IMR-90 (cell line): ENCODE data around the gene TMEM204. TPM values are rescaled to one million over a fixed set of nuclear protein-coding genes. Genes with fewer than 3 reads are reported as not detected.
A peak's percentile ranks its signal among the peaks of the same experiment; 100 is the strongest.

Experiments
- ATAC-seq: fragments of 200-7000 bp; cut with Tn5 transposase; 2 replicates; pipeline ENCODE4 v1.9.1; 2020; ENCODE audit warnings: low read depth, mild to moderate bottlenecking, moderate library complexity
- BruUV-seq: library from RNA; stranded (reverse); fragments of 400-500 nt; replicated peaks from 2 replicates; lab custom pipeline; 2021; lab: Mats Ljungman, UMichigan
- CTCF ChIA-PET: fragments of 300-600 bp; formaldehyde crosslinking; extraction: SDS; loops from one replicate; lab custom pipeline; 2021; ENCODE audit warnings: antibody characterized with exemption; lab: Yijun Ruan, JAX
- POLR2A ChIA-PET: fragments of 300-600 bp; sonication (Branson Sonifier 250); formaldehyde crosslinking; loops from one replicate; lab custom pipeline; 2022; ENCODE audit warnings: antibody characterized with exemption; ENCODE audit not compliant: unreplicated experiment; lab: Charles Lee
- DNase-seq: peaks from one replicate; pipeline ENCODE4 v3.0.0; 2013
- H2AFZ ChIP-seq: replicated peaks from 2 replicates; pipeline ENCODE3; 2013; ENCODE audit warnings: low read length, mild to moderate bottlenecking; ENCODE audit not compliant: poor library complexity
- H2AK5ac ChIP-seq: 2 replicates; pipeline ENCODE4 v1.6.1; 2013; ENCODE audit warnings: low read depth, low read length, inconsistent platforms
- H2AK9ac ChIP-seq: replicated peaks from 2 replicates; pipeline ENCODE3; 2013; ENCODE audit warnings: mild to moderate bottlenecking, low read depth, low read length, moderate library complexity; ENCODE audit not compliant: poor library complexity
- H2BK120ac ChIP-seq: 2 replicates; pipeline ENCODE4 v1.6.1; 2013; ENCODE audit warnings: low read depth, low read length, inconsistent platforms
- H2BK15ac ChIP-seq: 3 replicates; pipeline ENCODE4 v1.6.1; 2013; ENCODE audit warnings: low read depth, low read length, inconsistent platforms
- H2BK20ac ChIP-seq: 2 replicates; pipeline ENCODE4 v1.6.1; 2013; ENCODE audit warnings: low read depth, mild to moderate bottlenecking, inconsistent platforms, low read length, moderate library complexity
- H2BK5ac ChIP-seq: 2 replicates; pipeline ENCODE4 v1.6.1; 2013; ENCODE audit warnings: mild to moderate bottlenecking, low read depth, low read length, inconsistent platforms; ENCODE audit not compliant: poor library complexity, severe bottlenecking
- H3K14ac ChIP-seq: replicated peaks from 2 replicates; pipeline ENCODE4 v1.6.1; 2013; ENCODE audit warnings: low read depth, low read length, inconsistent platforms
- H3K18ac ChIP-seq: 2 replicates; pipeline ENCODE4 v1.6.1; 2013; ENCODE audit warnings: low read depth, low read length, control low read depth
- H3K23ac ChIP-seq: 2 replicates; pipeline ENCODE4 v1.6.1; 2013; ENCODE audit warnings: low read depth, low read length, inconsistent platforms
- H3K27ac ChIP-seq: 2 replicates; pipeline ENCODE4 v1.5.1; 2013; ENCODE audit warnings: mild to moderate bottlenecking, control low read depth, low read length; ENCODE audit not compliant: insufficient read depth
- H3K27me3 ChIP-seq: 2 replicates; pipeline ENCODE4 v1.6.1; 2013; ENCODE audit warnings: low read length; ENCODE audit not compliant: control insufficient read depth, insufficient read depth
- H3K36me3 ChIP-seq: 2 replicates; pipeline ENCODE4 v1.6.1; 2013; ENCODE audit warnings: low read length, mixed read lengths; ENCODE audit not compliant: control insufficient read depth, insufficient read depth
- H3K4ac ChIP-seq: 2 replicates; pipeline ENCODE4 v1.6.1; 2013; ENCODE audit warnings: low read depth, low read length, inconsistent platforms
- H3K4me1 ChIP-seq: 2 replicates; pipeline ENCODE4 v1.6.1; 2013; ENCODE audit warnings: low read length, mixed read lengths; ENCODE audit not compliant: control insufficient read depth, insufficient read depth
- H3K4me2 ChIP-seq: 2 replicates; pipeline ENCODE4 v1.6.1; 2013; ENCODE audit warnings: low read depth, mild to moderate bottlenecking, control low read depth, low read length, moderate library complexity
- H3K4me3 ChIP-seq: 2 replicates; pipeline ENCODE4 v1.5.1; 2013; ENCODE audit warnings: low read depth, mild to moderate bottlenecking, control low read depth, low read length, moderate library complexity; ENCODE audit not compliant: insufficient read depth
- H3K56ac ChIP-seq: 2 replicates; pipeline ENCODE4 v1.6.1; 2013; ENCODE audit warnings: low read length, inconsistent platforms; ENCODE audit not compliant: insufficient read depth; ENCODE audit errors: extremely low read depth
- H3K79me1 ChIP-seq, 2 experiments: 2 replicates each; pipeline ENCODE4 v1.6.1; 2013; ENCODE audit warnings: low read length in 2 of 2, inconsistent platforms in 1 of 2, low read depth in 1 of 2
- H3K9ac ChIP-seq: 2 replicates; pipeline ENCODE4 v1.6.1; 2013; ENCODE audit warnings: low read depth, low read length, control low read depth
- H3K9me1 ChIP-seq: 2 replicates; pipeline ENCODE4 v1.6.1; 2013; ENCODE audit warnings: low read length, inconsistent platforms; ENCODE audit not compliant: insufficient read depth
- H3K9me3 ChIP-seq: 2 replicates; pipeline ENCODE4 v1.6.1; 2013; ENCODE audit warnings: low read length; ENCODE audit not compliant: control insufficient read depth, insufficient read depth
- H4K20me1 ChIP-seq: 2 replicates; pipeline ENCODE4 v1.6.1; 2013; ENCODE audit warnings: low read length, inconsistent platforms; ENCODE audit not compliant: insufficient read depth
- H4K5ac ChIP-seq: 2 replicates; pipeline ENCODE4 v1.6.1; 2013; ENCODE audit warnings: mild to moderate bottlenecking, low read depth, low read length, control low read depth
- H4K8ac ChIP-seq, 2 experiments: 2 replicates each; pipeline ENCODE4 v1.6.1; 2013; ENCODE audit warnings: low read depth in 2 of 2, low read length in 2 of 2, control low read depth in 1 of 2, inconsistent platforms in 1 of 2
- H4K91ac ChIP-seq: 2 replicates; pipeline ENCODE4 v1.6.1; 2013; ENCODE audit warnings: low read depth, low read length, inconsistent platforms; ENCODE audit not compliant: insufficient read depth
- MAFK ChIP-seq: IDR thresholded peaks from 2 replicates; pipeline ENCODE4 v1.6.1; 2012; ENCODE audit warnings: low read depth, low read length, improper control_type of control experiment
- SMC3 ChIP-seq: fragments of 150-350 bp; IDR thresholded peaks from 2 replicates; pipeline ENCODE4 v1.6.1; 2016; ENCODE audit warnings: low read depth, mild to moderate bottlenecking, antibody characterized with exemption, low read length, moderate library complexity
- WGBS, 2 experiments: methylation state at CpG; one replicate each; pipeline versions ENCODE4 v1.1.5 to v1.1.7; 2013; ENCODE audit warnings: missing lambda C conversion rate in 2 of 2; ENCODE audit not compliant: insufficient read length in 1 of 2; ENCODE audit errors: extremely low coverage in 2 of 2; 5-methylcytosine and 5-hydroxymethylcytosine counted together
- dilution Hi-C: fragments of 300-500 bp; cut with HindIII; formaldehyde crosslinking; loops from one replicate; pipeline ENCODE4 v1.14.3; 2018; ENCODE audit warnings: low sequenced_read_pairs; ENCODE audit not compliant: unreplicated experiment
- in situ Hi-C: fragments of 300-500 bp; cut with MboI; formaldehyde crosslinking; loops from 3 replicates; pipeline ENCODE4 v1.14.3; 2019; ENCODE audit warnings: low sequenced_read_pairs, inconsistent platforms, mixed read lengths
- intact Hi-C: fragments of 100-400 bp; cut with micrococcal nuclease; formaldehyde crosslinking; loops from 2 replicates; pipeline ENCODE4 v1.10.0; 2022
- polyA plus RNA-seq, 3 experiments: library from polyadenylated mRNA; depleted of rRNA; stranded (reverse); fragments of >200 nt; gene quantifications; 2 replicates each; pipeline ENCODE4 v1.2.3, GENCODE V29; 2012; ENCODE audit warnings: low replicate concordance in 1 of 3
- total RNA-seq: library from RNA; depleted of rRNA; stranded (reverse); fragments of >200 nt; gene quantifications from 2 replicates; pipeline ENCODE4 v1.2.3, GENCODE V29; 2012

The TMEM204 gene
- total and polyA plus RNA-seq, 2 of the 4 experiments (the other 2 are of a cell fraction): 7.0 to 12.3 TPM

GRCh38 chr16:1559446-1559975 lies 26.0 kb downstream of the TMEM204 start:
- Histone ChIP-seq H2BK20ac (no peak overlapping the region), H3K4me2 (no peak overlapping the region), H3K18ac (no peak overlapping the region), H3K36me3 (peaks cover 61% of the 10 kb centered on the region), H2BK5ac (no peak overlapping the region), H3K79me1 (no peaks in the 10 kb centered on the region), H4K91ac (no peak overlapping the region), H2AFZ (no peak overlapping the region), H3K9me1 (no peaks in the 10 kb centered on the region), H4K20me1 (no peaks in the 10 kb centered on the region), H3K27ac (no peak overlapping the region), H2AK9ac (no peak overlapping the region), H3K23ac (no peak overlapping the region), H2BK120ac (no peak overlapping the region), H3K9ac (no peak overlapping the region), H3K4me1 (no peaks in the 10 kb centered on the region), H3K27me3 (no peaks in the 10 kb centered on the region), H3K56ac (no peak overlapping the region), H4K8ac (no peak overlapping the region), H3K14ac (no peak overlapping the region), H2BK15ac (no peak overlapping the region), H3K9me3 (no peaks in the 10 kb centered on the region), H3K4ac (no peak overlapping the region), H3K4me3 (no peak overlapping the region), H2AK5ac (no peak overlapping the region), H4K5ac (no peak overlapping the region)
- dilution Hi-C loops (no loop called here), intact Hi-C loops (no loop called here), in situ Hi-C loops (no loop called here)
- 97% methylated on average over 6 of the region's 18 CpGs; no CpG with 5 or more reads in 1 of the 2 experiments for WGBS, 2 experiments
- BruUV-seq: no TSS peak
- DNase-seq (no peak), ATAC-seq (no peak)
- ChIA-PET CTCF (no interaction called here), POLR2A (no interaction called here)
- TF ChIP-seq SMC3: no peak
- peak; percentile 54 for TF ChIP-seq MAFK
